ENCODE results near the gene TNFRSF4.

TNFRSF4 gene

GRCh38 chr1:1240348-1240732, 26.4 kb upstream of the TNFRSF4 start:
- Histone ChIP-seq H3K27me3 (ENCODE audit: insufficient read depth, low read length, poor library complexity, severe bottlenecking) (no peaks in the 10 kb centered on the region), H3K4me2 (ENCODE audit: low read depth, low read length, poor library complexity, severe bottlenecking) (no peak overlapping the region), H3K36me3 (ENCODE audit: insufficient read depth, low read length) (no peaks in the 10 kb centered on the region), H2AFZ (ENCODE audit: low read length) (no peak overlapping the region), H3F3A (ENCODE audit: low read depth) (no peaks in the 10 kb centered on the region), H3K9me2 (replicated peaks; ENCODE audit: low read depth, low read length) (no peaks in the 10 kb centered on the region), H4K20me1 (ENCODE audit: insufficient read depth, low read length, poor library complexity, severe bottlenecking) (no peaks in the 10 kb centered on the region), H3K4me3 (ENCODE audit: low read length, poor library complexity, severe bottlenecking) (no peak overlapping the region), H3K4me1 (ENCODE audit: insufficient read depth, low read length, poor library complexity, severe bottlenecking) (no peaks in the 10 kb centered on the region), H3K9ac (ENCODE audit: low read depth, low read length, poor library complexity, severe bottlenecking) (no peak overlapping the region), H3K79me2 (ENCODE audit: insufficient read depth, low read length) (0 out of 2 replicates have a peak, but pooled peaks cover under 1% of the 10 kb centered on the region), H3K9me3 (ENCODE audit: insufficient read depth, low read depth, low read length) (no peaks in the 10 kb centered on the region)
- TF ChIP-seq CTCF (conservative IDR thresholded peaks at IDR 0.05; ENCODE audit: low read length): no peak
- no peak for TF ChIP-seq EZH2phosphoT487 (IDR thresholded peaks at IDR 0.05; ENCODE audit: borderline replicate concordance)

- H3K4me2 ChIP-seq (ENCODE audit: low read depth, low read length, poor library complexity, severe bottlenecking): no peak overlapping the region
- H3K4me3 ChIP-seq (ENCODE audit: low read length, poor library complexity, severe bottlenecking): no peak overlapping the region
- H2AFZ ChIP-seq (ENCODE audit: low read length): no peak overlapping the region
- H3K36me3 ChIP-seq (ENCODE audit: insufficient read depth, low read length): no peaks in the 10 kb centered on the region
- peaks cover 3% of the 10 kb centered on the region for H4K20me1 ChIP-seq (ENCODE audit: insufficient read depth, low read length, poor library complexity, severe bottlenecking)
- peaks cover 6% of the 10 kb centered on the region; the same call in 1 of the 2 replicates for H3K79me2 ChIP-seq (ENCODE audit: insufficient read depth, low read length)
- no peaks in the 10 kb centered on the region for H3K9me3 ChIP-seq (ENCODE audit: insufficient read depth, low read depth, low read length)
- H3F3A ChIP-seq (ENCODE audit: low read depth): no peaks in the 10 kb centered on the region
- no peaks in the 10 kb centered on the region for H3K27me3 ChIP-seq (ENCODE audit: insufficient read depth, low read length, poor library complexity, severe bottlenecking)
- no peaks in the 10 kb centered on the region for H3K4me1 ChIP-seq (ENCODE audit: insufficient read depth, low read length, poor library complexity, severe bottlenecking)
- no peaks in the 10 kb centered on the region for H3K9me2 ChIP-seq (replicated peaks; ENCODE audit: low read depth, low read length)
- no peak for TF ChIP-seq CTCF (conservative IDR thresholded peaks at IDR 0.05; ENCODE audit: low read length)
- TF ChIP-seq EZH2phosphoT487 (IDR thresholded peaks at IDR 0.05; ENCODE audit: borderline replicate concordance): no peak
- no peak overlapping the region for H3K9ac ChIP-seq (ENCODE audit: low read depth, low read length, poor library complexity, severe bottlenecking)
Observed at GRCh38 chr1:1239614-1240347, 25.8 kb upstream of the TNFRSF4 start.

GRCh38 chr1:1239227-1239613, 25.3 kb upstream of the TNFRSF4 start:
- Histone ChIP-seq H3K4me2 (ENCODE audit: low read depth, low read length, poor library complexity, severe bottlenecking) (no peak overlapping the region), H3K9ac (ENCODE audit: low read depth, low read length, poor library complexity, severe bottlenecking) (no peak overlapping the region), H2AFZ (ENCODE audit: low read length) (no peak overlapping the region), H3K9me3 (ENCODE audit: insufficient read depth, low read depth, low read length) (no peaks in the 10 kb centered on the region), H3K9me2 (replicated peaks; ENCODE audit: low read depth, low read length) (no peaks in the 10 kb centered on the region), H3K4me3 (ENCODE audit: low read length, poor library complexity, severe bottlenecking) (no peak overlapping the region), H3K4me1 (ENCODE audit: insufficient read depth, low read length, poor library complexity, severe bottlenecking) (no peaks in the 10 kb centered on the region), H3K27me3 (ENCODE audit: insufficient read depth, low read length, poor library complexity, severe bottlenecking) (no peaks in the 10 kb centered on the region), H3F3A (ENCODE audit: low read depth) (no peaks in the 10 kb centered on the region), H4K20me1 (ENCODE audit: insufficient read depth, low read length, poor library complexity, severe bottlenecking) (peaks cover 3% of the 10 kb centered on the region), H3K79me2 (ENCODE audit: insufficient read depth, low read length) (peaks cover 11% of the 10 kb centered on the region; the same call in 1 of the 2 replicates), H3K36me3 (ENCODE audit: insufficient read depth, low read length) (no peaks in the 10 kb centered on the region)
- TF ChIP-seq CTCF (conservative IDR thresholded peaks at IDR 0.05; ENCODE audit: low read length) (no peak), EZH2phosphoT487 (IDR thresholded peaks at IDR 0.05; ENCODE audit: borderline replicate concordance) (no peak)

Data from Loucy (cell line).